HG03175 (cell line): Measurements from ENCODE around the gene PHACTR3.

Experiments
- ATAC-seq: cut with Tn5 transposase; IDR thresholded peaks from one replicate; pipeline ENCODE4 v1.9.1; 2021; ENCODE audit warnings: mild to moderate bottlenecking, moderate library complexity; ENCODE audit not compliant: unreplicated experiment

The PHACTR3 gene

GRCh38 chr20:59745201-59745600 is 140.9 kb downstream of the PHACTR3 start:
- no peak for ATAC-seq

GRCh38 chr20:59745716-59746115 is 141.4 kb downstream of the PHACTR3 start:
- ATAC-seq = no peak

DNA sequence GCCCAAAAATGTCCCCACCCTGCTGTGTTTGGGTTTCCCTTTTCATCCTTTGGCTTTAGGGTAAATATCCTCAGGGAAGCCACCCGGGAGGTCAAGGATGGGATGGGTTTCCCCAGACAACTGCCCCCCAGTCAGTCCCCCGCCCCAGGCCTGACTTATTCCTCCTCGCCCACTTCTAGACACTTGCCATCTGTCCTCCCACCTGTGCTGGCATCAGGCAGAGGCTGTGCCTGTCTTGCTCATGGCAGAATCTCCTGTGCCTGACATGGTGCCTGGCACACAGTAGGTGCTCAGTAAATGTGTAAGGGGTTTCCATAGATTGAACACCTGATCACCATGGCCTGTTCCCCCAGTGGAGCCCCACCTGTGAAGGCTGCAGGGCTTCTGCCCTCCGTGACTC is 141.8 kb downstream of the PHACTR3 start:
- no peak for ATAC-seq

- ATAC-seq = no peak
Observed at GRCh38 chr20:59747671-59748515, 143.6 kb downstream of the PHACTR3 start.

GRCh38 chr20:59748619-59749191 is 144.4 kb downstream of the PHACTR3 start:
- ATAC-seq = no peak

DNA sequence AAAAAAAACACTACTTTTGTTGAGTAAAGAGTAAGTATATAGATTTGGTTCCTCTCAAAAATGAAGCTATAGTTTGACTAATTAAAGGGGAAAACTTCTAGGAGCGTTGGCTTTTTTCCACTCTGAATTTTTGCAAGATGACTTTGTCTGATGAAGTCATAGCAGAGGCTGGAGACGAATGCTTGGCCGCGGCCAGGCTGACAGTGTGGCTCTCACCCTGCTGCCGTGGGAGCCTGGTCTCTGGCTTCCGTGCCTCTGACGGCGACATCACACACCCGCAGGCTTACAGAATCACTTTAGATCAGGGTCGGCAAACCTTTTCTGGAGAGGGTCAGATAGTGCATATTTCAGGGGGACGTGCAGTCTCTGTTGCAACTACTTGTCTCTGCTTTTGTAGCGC is 145.0 kb downstream of the PHACTR3 start:
- ATAC-seq = no peak

DNA sequence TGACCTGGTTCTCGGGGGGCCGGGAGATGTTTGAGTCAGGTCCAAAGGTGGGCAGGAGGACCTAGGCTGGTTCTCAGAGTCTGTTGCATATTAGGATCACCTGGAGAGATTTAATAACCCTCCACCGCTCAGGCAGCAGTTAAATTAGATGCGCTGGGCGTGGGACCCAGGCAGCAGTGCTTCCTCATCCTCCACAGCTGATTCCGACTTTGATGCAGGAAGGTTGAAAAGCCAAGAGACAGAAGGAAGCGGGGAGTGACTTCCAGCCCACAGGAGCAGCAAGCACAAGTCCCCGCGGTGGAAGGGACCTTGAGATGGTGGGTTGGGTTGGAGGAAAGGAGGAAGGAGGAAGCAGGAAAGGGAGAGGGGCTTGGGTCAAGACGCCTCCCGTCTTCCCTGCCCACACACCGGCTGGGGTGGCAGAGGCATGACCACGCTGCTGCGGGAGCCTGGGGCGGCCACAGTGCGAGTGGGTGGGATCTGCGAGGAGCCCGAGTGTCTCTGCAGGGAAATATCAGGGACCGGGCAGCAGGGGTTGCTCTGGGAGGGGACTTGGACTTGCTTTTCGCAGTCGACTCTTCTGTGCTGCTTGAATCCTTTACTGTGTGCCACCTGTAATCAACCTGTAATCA is 146.0 kb downstream of the PHACTR3 start:
- no peak for ATAC-seq

- ATAC-seq = peak; percentile 44
Observed at GRCh38 chr20:59751075-59751711, 146.9 kb downstream of the PHACTR3 start.

DNA sequence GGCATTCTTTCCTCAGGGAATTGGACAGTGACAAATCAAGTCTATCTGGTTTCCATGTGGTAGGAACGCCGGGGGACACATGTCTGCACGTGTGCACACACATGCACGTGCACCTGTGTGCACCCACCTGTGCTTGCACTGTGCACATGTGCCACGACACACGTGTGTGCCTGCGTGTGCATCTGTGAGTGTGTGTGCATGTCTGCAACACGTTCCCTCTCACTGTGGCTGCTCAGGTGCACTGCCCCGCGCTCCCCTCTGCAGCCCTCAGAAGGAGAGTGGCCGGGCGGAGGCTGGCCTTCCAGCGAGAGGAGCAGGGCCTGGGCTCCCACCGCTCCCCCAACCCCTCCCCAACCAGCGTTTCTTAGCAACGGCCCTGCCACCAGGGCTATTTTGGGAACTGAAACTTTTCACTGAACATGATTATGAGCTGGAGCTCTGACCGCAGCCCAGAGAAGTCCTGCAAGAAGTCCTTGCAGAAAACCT is 147.8 kb downstream of the PHACTR3 start:
- ATAC-seq = peak; percentile 80

- ATAC-seq = peak; percentile 56
Observed at GRCh38 chr20:59752704-59753460, 148.5 kb downstream of the PHACTR3 start.

DNA sequence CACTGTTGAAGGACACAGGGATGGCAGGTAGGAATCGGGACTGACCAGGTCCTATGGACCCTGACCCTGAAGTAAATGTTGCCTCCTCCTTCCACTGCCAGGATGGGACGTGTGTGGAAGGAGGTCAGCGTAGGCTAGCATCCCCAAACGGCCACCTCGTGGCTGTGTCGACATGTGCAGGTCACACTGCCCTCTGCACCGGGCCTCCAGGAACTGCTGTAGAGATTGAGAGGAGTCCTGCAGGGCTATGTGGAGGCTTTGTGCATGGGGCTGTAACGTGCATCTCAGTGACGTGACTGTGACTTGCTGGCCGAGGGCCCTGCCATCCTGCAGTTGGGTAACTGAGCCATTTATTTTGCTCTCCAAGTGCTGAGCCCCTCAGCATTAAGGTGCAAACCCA is 149.5 kb downstream of the PHACTR3 start:
- no peak for ATAC-seq

DNA sequence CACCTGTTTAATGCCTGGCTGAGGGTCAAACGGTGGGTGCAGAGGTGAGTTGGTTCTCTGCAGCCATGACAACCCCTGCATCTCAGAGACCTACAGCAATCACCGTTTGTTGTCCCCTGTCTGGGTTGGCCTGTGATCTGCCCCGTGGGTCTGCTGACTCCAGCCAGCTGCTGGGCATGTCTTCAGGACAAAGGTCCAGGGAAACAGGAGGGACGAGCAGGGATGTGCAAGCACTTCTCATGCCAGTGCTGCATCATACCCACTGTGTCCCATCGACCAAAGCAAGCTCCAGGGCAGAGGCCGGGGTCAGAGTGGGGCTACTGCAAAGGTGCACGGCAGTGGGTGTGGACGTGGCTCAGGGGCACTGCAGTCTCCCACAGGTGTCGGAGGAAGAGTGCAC is 150.2 kb downstream of the PHACTR3 start:
- no peak for ATAC-seq

DNA sequence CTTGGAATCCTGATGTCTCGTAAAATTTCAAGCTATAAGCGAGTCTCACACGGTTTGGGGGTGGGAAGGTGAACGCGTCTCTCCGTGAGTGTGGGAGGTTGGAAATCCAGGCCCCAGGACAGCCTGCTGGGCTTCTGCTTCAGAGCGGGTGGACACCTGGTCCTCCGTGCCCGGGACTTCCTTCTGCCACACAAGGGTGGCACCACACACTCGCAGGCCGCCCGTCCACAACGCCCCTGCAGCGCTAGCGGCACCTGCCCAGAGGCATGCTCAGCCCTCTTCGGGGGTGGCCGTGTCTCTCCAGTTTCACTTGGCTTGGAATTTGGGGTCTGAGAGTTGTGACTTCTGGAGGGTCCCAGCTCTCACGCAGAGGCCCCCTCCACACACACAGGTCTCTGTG is 151.9 kb downstream of the PHACTR3 start:
- ATAC-seq = no peak

- ATAC-seq = no peak
Observed at GRCh38 chr20:59764037-59764436, 159.7 kb downstream of the PHACTR3 start.

- no peak for ATAC-seq
Observed at GRCh38 chr20:59765599-59766177, 161.3 kb downstream of the PHACTR3 start.

DNA sequence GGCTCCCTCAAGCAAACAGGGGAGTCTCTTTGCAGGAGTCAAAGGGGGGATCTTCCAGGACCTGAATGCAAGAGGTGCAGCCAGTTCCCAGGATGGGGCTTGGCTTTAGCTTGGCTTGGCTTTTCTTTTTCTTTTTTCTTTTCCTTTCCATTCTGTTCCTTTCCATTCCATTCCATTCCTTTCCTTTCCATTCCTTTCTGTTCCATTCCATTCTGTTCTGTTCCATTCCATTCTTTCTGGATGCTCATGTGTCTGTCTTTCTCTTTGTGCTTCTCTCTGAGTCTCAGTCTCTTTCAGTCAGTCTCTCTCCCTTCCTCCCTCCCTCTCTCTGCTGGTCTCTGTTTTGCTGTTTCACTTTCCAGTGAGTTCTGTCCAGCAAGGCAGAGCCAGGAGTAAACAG is 163.3 kb downstream of the PHACTR3 start:
- ATAC-seq = no peak

- ATAC-seq = no peak
Observed at GRCh38 chr20:59770270-59770669, 165.9 kb downstream of the PHACTR3 start.

DNA sequence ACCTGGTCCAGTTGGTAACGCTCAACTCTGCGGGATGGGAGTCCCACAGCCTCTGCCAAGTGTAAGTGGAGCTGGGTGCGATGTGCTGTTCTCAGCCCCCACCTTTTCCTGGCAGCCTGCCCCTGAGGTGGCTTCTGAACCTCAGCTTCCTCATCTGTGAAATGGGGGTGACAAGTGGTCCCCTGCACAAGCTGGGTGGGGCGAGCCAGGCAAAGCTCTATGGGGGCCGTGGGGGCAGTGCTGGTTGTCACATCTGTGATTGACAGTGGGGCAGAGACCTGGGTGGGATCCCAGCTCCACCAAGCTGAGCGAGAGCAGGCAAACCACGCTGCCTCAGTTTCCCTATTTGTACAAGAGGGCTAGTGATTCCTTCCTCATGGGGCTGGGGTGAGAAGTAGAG is 166.5 kb downstream of the PHACTR3 start:
- ATAC-seq = no peak

DNA sequence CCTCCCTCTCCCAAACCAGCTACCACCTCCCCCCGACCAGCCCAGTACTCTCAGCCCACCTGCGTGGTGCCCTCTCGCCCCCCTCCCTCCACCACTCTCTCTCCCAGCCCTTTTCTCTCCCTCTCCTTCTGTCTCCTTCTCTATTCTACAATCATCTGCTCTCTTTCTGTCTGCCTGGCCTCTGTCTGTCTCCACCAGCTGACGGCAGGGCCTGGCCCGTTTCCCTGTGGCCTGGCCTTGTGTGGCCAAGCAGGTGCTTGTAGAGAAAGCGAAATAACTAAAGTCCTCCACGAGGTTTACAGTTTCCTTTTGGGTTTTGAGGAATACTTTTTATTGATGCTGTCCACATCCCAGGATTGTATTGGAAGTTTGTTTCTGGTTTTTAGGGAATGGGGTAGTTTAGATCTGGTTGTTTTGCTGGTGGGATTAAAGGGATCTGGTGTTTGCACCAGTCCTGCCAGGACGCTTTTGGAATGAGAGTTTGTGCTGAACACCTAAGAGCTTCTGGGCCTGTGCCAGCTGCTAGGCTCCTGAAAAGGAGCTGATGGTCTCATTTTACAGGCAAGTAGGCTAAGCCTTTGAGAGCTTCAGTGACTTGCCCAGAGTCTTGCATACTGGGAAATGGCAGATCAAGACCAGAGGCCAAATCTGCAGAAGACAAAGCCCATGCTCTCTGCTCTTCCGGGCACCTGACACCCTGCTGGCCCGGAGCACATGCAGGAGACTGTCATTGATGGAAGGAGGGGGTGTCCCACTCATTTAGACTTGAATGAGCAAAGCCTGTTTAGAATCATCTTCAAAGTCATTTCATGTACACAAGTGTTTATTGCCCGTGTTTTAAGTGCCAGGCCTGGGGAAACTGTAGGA is 167.4 kb downstream of the PHACTR3 start:
- no peak for ATAC-seq

DNA sequence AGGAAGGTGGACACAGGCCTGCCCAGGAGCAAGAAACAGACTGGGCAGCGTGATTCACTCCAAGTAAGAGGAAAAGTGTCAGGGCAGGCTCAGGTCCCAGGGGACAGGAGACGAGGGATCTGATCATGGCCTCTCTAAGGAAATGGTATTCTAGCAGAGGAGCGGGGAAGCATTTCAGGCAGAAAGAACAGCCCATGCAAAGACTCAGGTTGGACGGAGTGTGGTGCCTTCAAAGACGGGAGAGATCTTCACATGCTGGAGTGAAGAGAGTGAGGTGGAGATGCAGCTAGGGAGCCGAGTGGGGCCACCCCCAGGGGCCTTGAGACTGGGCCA is 168.0 kb downstream of the PHACTR3 start:
- no peak for ATAC-seq
